Testis (tissue), 2 donors: ENCODE results near the gene CDX2.

Experiments used
- POLR2A ChIP-seq: fragments of 450-650 bp; IDR thresholded peaks from one replicate; pipeline ENCODE4 v1.6.1; 2017; ENCODE audit warnings: antibody characterized with exemption, mild to moderate bottlenecking, moderate library complexity
- TF ChIP-seq, protein P1 (sequence below), 3 experiments: fragments of 450-650 bp in 2 of 3; fragments of 200-600 bp in 1 of 3; sonication (generic) in 1 of 3; IDR thresholded peaks; one replicate each; pipeline ENCODE4 v1.5.1; 2016 to 2019; ENCODE audit warnings: antibody characterized with exemption in 3 of 3, mild to moderate bottlenecking in 2 of 3, moderate library complexity in 1 of 3

GRCh38 chr13:27920677-27921420 is 48.3 kb downstream of the CDX2 start:
- TF ChIP-seq, protein P1, sequence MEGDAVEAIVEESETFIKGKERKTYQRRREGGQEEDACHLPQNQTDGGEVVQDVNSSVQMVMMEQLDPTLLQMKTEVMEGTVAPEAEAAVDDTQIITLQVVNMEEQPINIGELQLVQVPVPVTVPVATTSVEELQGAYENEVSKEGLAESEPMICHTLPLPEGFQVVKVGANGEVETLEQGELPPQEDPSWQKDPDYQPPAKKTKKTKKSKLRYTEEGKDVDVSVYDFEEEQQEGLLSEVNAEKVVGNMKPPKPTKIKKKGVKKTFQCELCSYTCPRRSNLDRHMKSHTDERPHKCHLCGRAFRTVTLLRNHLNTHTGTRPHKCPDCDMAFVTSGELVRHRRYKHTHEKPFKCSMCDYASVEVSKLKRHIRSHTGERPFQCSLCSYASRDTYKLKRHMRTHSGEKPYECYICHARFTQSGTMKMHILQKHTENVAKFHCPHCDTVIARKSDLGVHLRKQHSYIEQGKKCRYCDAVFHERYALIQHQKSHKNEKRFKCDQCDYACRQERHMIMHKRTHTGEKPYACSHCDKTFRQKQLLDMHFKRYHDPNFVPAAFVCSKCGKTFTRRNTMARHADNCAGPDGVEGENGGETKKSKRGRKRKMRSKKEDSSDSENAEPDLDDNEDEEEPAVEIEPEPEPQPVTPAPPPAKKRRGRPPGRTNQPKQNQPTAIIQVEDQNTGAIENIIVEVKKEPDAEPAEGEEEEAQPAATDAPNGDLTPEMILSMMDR (IDR thresholded peaks at IDR 0.05) = no peak
- no peak for TF ChIP-seq POLR2A
